GM12892 (cell line): ENCODE measurements around the gene ZNF827.

Experiments
- POLR2A ChIP-seq: IDR thresholded peaks from 2 replicates; pipeline ENCODE4 v1.6.1; 2011; ENCODE audit warnings: low read depth, low read length, control low read depth
- POLR2AphosphoS5 ChIP-seq: IDR thresholded peaks from 2 replicates; pipeline ENCODE4 v1.6.1; 2011; ENCODE audit warnings: low read depth, low read length, control low read depth

DNA sequence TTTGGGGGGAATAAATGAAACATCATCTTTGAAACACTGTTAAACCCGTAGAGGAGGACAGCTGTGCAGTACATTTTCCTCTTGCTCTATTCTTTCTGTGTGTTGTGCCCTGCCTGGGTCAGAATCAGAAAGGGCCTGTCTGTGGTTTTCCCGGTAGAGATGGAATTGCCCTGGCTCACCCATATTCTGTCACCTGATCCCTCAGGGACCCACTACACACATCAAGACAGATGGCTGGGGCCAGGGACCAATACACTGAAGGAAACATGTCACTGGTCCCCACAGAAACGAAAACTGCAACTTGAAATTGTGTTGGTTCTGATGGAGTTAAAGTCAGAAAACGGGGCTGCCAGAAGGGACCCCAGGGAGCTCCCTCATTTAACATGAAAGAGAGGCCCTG lies 114.9 kb downstream of the ZNF827 start:
- TF ChIP-seq POLR2AphosphoS5 (no peak), POLR2A (no peak)
